GM18517 (cell line): ENCODE results near the gene GOLT1A.

ENCODE experiments used
- ATAC-seq: cut with Tn5 transposase; IDR thresholded peaks from one replicate; pipeline ENCODE4 v1.9.1; 2021; ENCODE audit warnings: mild to moderate bottlenecking, moderate library complexity; ENCODE audit not compliant: unreplicated experiment

The GOLT1A gene

DNA sequence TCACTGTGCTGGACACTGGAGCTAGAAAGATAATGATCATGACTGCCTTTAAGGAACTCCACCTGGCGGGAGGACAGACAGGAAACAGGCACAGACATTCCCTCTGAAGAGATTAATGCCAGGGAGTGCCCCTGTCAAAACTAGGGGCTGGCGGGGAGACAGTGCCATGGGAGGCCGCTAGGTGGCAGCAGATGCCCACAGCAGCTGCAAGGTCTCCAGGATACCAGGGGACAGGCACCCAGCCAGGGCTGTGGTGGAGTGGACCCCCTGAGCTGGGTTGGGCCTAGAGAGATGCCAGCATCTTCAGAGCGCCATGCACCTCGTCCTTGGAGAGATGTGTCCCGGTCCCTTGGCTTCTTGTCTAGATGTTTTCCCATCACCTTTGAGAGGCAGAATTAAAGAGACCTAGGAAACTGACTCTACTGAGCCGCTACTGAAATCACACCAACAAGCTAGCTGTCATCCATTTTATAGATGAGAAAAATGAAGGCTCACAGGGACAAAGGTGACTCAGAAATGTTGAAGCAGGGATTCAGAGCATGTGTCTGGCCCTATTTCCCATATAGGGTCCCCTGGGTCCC is 51.2 kb downstream of the GOLT1A start:
- no peak for ATAC-seq

DNA sequence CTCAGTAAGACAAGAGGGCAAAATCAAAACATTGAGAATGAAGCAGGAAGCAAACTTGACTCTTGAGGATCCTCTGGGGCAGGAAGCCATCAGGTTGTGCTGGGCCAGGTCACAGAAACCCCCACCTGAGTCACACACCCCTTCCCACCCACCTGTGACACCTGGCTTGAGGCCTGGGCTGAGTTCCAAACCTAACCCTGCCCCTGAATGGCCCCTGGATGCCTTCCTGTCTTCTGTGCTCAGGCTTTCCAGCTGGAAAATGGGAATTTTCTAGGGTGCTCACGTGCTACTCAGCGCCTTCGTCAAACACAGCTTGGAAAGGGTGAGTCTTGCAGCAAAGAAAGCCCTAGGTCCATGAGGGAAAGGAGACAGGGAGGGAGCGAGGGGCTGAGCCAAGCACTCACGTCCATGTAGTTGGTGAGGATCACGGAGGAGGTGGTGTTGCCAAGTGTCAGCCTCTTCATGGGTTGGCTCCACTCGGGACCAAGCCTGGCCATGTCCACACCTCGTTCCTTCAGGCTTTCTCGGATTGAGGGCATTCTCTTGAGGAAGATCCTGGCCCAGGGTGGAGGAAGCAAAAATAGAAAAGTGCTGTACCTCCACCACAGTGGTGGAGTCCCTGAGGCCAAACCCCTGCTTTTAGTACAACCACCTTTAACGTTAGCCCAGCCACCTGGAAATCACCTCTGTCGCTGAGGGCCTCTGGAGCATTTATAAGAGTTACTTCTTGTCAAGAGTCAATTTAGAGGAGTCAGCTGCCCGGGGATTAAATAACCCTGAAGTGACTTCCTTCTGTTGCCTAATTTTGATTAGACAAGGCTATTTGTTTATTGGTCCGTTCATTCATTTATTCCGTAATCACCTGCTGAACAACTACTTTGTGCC is 51.9 kb downstream of the GOLT1A start:
- ATAC-seq = no peak

DNA sequence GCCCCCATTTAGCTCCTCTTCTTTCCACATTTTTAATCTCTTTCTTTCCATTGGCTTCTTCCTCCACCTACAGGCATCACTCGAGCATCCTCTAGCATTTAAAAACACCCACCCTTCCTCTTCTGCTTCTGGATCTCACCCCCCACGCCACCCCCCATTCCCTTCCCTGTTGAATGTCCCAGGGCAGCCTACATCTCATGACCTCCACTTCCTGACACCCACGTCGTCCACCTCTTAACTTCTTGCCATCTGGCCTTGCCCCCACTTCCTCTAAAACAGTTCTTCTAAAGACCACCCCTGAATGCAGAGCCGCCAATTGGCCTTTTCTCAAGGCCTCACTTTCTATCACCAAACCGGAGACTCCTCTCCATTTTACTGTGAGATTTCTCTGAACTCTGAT is 55.8 kb downstream of the GOLT1A start:
- no peak for ATAC-seq

DNA sequence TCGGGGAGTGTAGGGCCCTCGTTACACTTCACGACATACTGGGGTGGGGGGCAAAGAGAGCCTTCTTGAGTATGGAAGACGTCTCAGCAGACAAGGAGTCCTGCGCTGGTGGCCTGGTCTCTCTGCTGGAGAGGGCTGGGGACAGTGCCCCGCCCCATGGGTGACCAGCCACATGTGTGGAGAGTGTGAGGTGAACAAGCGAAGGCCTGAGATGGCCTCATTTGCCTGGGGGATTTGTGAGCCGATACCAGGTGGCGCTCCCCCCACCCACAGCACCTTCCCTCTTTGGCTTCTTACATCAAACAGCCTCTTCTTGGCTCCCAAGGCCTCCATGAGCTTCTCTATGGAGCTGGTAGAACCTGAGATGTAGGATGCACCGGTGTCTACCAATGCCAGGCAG is 57.9 kb downstream of the GOLT1A start:
- no peak for ATAC-seq

DNA sequence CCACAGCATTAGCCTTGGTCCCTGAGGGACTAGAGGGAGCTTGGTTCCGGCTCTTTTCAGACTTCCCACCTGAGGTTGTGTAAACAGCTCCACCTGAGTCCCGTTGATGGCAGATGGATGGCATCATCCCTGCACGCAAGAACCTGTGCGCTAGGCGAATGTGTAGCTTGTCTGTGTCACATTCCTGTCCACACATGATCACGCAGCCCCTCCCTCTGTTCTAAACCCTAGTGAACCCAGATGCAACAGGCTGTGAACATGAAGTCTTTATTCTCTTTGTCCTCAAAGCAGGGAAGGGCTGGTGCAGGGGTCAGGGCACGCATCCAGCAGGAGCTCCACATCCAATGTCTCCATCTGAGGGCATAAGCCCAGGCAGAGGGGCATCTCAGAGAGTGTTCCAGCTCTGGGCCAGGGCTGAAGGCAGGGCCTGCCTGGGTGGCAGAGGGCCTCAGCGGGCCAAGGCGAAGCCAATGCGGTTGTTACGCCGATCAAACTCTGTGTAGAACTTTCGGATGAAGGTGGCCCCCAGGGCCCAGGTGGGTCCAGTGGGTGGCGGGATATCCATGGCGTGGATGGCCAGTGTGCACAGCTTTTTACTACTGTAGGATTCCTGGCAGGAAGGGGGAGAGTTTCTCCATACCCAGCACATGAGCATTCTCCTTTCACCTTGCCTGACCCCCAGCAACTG is 59.1 kb downstream of the GOLT1A start:
- no peak for ATAC-seq

DNA sequence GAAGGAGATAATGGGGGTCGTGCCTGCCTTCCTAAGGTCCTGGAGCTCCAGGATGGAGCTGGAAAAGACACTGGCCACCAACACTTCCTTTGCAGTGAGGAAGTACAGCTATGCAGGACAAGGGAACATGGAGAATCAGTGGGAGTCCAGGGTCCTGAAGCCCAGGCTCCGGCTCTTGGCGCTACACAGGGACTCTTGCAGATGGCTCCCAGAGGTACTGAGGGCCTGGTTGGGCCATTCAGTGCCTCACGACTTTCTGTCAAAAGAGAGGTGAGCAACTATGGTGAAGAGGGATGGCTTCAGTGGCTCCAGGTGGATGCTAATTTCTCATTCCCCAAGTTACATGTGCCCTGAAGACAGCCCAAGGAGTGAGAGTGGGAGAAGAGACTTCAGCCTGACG is 60.1 kb downstream of the GOLT1A start:
- no peak for ATAC-seq

DNA sequence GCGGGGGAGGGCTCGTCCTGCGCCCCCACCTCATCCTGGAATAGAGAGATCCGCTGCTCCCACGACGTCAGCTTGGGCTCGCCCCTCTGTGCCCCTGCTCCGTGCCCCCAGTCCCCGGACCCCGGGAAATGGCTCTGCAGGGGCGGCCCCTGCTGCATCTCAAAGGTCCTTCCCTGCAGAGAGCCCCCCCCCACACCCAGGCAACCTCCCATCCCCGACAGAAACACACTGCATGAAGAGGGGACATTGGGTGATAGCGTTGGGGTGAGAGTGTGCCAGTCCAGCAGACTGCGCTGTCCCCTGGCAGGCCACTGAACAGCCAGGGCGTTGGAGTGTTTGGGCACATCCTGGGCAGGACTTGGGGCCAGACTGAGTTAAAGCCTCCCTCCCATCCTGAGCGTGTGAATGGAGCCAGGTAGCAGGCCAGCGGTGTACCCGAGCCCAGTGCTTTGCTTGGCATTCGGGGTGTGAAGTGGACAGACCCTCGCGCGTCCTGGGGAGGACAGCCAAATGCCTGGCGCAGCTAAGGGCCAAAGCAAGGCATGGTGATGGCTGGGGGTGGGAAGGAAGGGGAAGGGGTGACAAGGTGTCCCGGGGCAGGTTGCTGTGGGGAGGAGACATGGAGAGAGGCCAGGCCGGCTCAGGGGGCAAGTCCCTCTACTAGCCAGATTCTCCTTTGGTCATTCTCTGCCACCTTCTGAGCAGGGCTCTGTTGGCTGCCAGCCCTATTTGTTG is 61.3 kb downstream of the GOLT1A start:
- no peak for ATAC-seq

DNA sequence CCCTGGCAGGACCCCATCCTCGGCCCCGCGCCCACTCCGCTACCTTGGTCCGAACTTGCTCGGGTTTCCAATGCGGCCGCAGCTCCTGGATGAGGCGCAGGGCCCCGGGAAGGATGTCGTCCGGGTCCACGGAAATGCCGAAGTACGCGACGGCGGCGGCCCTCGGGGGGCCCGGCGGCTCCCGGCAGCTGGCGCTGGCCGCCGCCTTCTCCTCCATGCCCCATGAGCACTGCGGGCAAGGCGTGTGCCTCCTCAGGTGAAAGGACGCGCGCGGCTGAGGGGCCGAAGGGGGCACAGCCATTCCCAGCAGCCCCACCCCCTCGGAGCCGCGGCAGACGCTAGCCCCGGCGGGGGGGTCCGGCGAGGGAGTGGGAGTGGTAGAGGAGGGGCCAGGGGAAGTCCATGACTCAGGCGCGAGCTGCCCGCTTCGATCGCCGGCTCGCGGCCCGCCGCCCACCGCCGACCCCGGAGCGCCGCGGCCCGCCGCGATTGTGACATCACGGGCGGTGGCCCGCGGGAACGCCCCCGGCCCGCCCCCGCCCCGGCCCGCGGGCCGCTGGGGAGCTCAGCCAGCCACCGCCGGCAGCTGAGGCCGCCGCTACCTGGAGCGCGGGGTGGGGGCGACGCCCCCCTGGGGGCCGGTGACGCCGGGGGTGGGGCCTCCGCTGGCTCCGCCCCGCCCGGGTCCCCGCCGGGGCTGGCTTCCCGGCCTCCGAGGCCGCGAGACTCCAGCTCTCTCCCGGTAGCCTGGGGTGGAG is 62.1 kb downstream of the GOLT1A start, which contains the start of gene ETNK2:
Gene ETNK2, minus strand, starts transcription at position 493 of the 758 bp plus-strand sequence. Its CDS starts 192 bp downstream, at position 301.
- no peak for ATAC-seq

DNA sequence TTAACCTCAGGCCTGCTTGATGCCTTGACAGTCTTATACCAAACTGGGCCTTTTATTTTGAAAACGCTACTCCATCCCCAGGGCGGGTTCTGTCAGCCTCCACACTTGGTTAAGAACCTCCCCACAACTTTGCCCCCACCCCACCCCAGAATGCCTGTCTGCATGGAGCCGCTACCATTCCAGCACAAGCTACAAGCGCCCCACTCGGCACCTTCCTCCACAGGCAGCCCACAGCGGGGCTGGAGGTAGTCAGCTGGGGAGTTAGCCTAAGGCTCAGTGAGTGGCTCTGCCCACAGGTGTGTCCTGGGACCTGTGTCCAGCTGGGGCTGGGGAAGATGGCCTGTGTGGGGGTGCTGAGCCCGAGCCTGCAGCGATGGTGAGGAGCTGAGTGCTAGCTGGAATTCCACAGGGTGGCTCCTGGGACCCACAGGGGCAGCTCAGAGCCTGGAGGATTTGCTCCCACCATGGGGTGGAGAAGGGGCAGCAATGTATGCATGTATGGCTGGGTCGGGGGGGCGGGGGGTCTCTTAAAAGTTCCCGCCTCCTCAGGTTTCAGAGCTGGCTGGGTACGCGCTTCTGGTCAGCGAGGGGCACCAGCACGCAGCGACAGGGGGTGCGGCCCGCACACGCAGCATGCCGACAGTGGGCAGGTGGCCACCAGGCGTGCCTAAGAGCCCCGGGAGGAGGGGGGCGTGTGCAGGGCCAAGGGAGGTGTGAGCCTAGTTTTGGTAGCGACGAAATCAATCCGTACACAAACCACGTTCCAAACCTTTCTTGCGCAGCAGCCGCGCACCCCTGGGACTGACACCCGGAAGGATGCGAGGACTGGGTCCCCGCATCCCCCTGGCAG is 62.9 kb downstream of the GOLT1A start:
- ATAC-seq = no peak

DNA sequence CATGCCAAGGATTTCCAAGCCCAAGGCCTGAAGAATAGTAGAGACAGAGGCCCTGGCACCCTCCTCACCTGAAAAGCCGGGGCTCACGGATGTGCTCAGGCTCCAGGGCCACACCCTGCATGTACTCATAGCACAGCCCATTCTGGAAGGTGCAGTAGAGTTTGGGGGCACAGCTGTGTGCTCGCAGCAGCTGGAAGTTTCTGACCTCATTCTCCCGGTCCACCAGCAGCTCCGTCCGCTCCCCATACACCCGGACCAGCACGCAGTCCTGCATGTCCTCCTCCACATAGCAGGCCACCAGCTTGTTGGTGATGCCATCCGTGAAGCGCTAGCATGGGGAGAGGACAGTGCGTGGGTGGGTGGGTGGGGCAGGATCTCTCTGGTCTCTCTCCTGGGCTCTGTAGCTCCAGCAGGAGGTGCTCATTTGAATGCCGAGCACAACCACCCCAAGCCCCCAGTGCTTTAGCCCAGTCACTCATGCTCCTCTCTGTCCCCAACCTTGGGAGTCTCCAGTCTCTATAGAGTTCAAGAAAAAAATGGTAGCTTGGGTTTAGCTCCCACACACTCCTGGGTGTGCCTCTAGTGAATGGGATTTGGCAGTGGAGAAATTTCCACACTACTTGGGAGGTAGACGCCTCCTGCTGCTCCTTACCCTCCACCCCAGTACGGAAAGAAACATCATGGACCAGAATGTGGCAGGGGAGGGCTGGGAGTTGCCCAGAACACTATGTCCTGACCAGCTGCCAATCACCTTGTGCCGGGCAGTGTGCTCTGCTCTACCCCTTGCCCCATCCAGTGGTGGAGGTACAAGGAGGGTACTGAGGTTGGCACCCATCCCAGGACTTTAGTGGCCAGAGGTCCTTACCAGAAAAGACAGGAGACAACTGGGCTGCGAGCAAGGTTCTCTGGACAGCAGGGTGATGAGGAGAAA is 63.9 kb downstream of the GOLT1A start:
- ATAC-seq = no peak

DNA sequence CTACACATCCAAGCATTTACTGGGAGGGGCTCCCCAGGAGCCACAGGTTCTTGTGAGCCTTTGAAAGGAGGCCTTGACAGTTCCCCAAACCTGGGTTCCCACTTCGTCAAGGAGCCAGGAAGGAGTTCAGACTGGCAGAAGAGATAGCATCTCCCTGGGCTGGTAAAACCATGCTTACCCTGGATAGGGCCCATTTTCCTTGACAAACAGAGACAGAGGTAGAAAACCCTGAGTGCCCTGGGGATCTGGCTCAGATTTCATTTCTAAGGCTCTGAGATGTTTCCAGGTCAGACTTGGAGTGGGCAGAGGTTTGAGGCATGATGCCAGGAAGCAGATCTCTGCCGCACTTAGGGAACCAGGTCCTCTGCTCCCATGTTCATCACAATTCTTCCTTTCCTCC is 64.7 kb downstream of the GOLT1A start:
- ATAC-seq = no peak
